HG02970 (cell line): ENCODE measurements around the gene MMP2.

Experiments used
- ATAC-seq: cut with Tn5 transposase; IDR thresholded peaks from one replicate; pipeline ENCODE4 v1.9.1; 2021; ENCODE audit warnings: mild to moderate bottlenecking, moderate library complexity, moderate number of reproducible peaks; ENCODE audit not compliant: unreplicated experiment, low FRiP score

MMP2 gene

GRCh38 chr16:55468352-55468990, 10.5 kb upstream of the MMP2 start:
- no peak for ATAC-seq

GRCh38 chr16:55469821-55470532, 9.0 kb upstream of the MMP2 start:
- no peak for ATAC-seq

- ATAC-seq = no peak
Measured at GRCh38 chr16:55470533-55471371, 8.2 kb upstream of the MMP2 start.

GRCh38 chr16:55471448-55472097, 7.4 kb upstream of the MMP2 start:
- no peak for ATAC-seq

- no peak for ATAC-seq
Measured at GRCh38 chr16:55473587-55473986, 5.4 kb upstream of the MMP2 start.

- no peak for ATAC-seq
Measured at GRCh38 chr16:55474821-55475220, 4.2 kb upstream of the MMP2 start.

GRCh38 chr16:55475919-55476318, 3.1 kb upstream of the MMP2 start:
- ATAC-seq = no peak

GRCh38 chr16:55476625-55477533, 2.1 kb upstream of the MMP2 start:
- ATAC-seq = no peak

- ATAC-seq = no peak
Measured at GRCh38 chr16:55477736-55478135, 1.3 kb upstream of the MMP2 start.

GRCh38 chr16:55479430-55480140, 587 bp downstream of the MMP2 start:
- ATAC-seq = no peak

- ATAC-seq = no peak
Measured at GRCh38 chr16:55480228-55480655, 1.2 kb downstream of the MMP2 start.

GRCh38 chr16:55481023-55481422, 2.0 kb downstream of the MMP2 start:
- ATAC-seq = no peak

- ATAC-seq = no peak
Measured at GRCh38 chr16:55482056-55482455, 3.1 kb downstream of the MMP2 start.

GRCh38 chr16:55487048-55487803, 8.2 kb downstream of the MMP2 start:
- no peak for ATAC-seq

- no peak for ATAC-seq
Measured at GRCh38 chr16:55488306-55488705, 9.3 kb downstream of the MMP2 start.

GRCh38 chr16:55489119-55489955, 10.3 kb downstream of the MMP2 start:
- ATAC-seq = no peak

GRCh38 chr16:55489956-55490265, 10.9 kb downstream of the MMP2 start:
- no peak for ATAC-seq

- ATAC-seq = no peak
Measured at GRCh38 chr16:55490301-55490700, 11.3 kb downstream of the MMP2 start.
